GM21786 (cell line): Measurements from ENCODE around the gene DNAJC16.
"Not testable (repeated sequence)": the region's sequence is repeated elsewhere in the genome, so short reads cannot be mapped to it uniquely, and the experiment has no call there.

ENCODE experiments used
- ATAC-seq: cut with Tn5 transposase; IDR thresholded peaks from one replicate; pipeline ENCODE4 v1.9.1; 2021; ENCODE audit not compliant: unreplicated experiment

DNAJC16 gene

DNA sequence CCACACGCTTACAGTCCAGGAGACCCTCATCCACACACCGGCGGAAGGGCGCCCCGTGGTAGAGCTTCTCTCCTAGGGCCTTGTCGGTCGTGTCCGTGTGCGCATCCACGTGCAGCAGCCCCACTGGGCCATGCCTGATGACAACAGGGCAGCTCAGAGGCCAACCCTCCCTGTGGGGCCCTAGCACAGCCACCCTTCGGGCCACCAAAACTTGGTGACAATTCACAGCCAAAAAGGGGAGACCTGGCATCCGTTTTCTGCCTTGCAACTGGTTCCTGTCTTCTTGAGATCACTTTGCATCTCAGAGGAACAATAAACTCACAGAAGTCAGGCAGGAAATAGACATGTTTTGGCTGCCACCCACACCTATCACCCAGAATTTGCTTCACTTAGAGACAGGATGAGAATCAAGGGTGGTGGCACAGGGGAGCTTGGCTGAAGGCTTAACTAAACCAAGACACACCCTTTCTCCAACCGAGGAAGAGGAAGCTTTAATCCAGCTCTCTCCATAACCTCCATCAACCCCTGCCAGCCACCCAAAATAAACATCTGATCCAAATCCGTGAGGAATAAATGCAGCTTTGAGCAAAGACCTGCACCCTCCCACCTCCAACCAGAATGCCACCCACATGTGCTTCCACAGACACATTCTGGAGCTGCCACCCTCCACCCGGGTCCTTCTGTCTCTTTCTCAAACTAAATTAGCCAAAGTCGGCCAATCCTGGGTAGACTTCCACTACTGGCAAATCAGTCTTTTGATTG lies 52.5 kb downstream of the DNAJC16 start:
- ATAC-seq, result peak; percentile 32

GRCh38 chr1:15579683-15580047 lies 53.0 kb downstream of the DNAJC16 start:
- ATAC-seq, result peak; percentile 57

GRCh38 chr1:15583016-15583706 lies 56.5 kb downstream of the DNAJC16 start:
- ATAC-seq, result no peak

GRCh38 chr1:15584489-15585363 lies 58.1 kb downstream of the DNAJC16 start, which contains the start of gene AGMAT:
Gene AGMAT (minus strand): TSS chr1:15585051. CDS start chr1:15584967, 84 bp downstream.
- ATAC-seq, result no peak

DNA sequence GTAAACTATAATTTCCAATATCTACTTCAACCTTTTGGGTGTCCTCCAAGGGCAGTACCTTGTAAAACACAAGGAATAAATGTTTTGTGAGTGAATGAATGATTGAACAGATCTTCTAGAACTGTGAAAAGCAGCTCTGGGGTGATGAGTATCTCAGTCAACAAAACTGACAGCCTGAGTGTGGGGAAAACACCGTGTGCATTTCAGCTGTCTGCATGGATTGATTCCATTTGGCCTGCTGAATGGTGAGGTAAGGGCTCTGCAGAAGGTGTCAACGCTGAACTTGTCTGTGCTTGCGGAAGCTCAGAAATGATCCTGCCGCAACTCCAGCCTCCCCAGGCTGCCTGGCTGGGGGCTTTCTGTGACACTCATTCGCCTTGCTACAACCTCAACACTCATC lies 65.6 kb downstream of the DNAJC16 start:
- ATAC-seq, result no peak

GRCh38 chr1:15595809-15596617 lies 69.4 kb downstream of the DNAJC16 start:
- ATAC-seq, result no peak

DNA sequence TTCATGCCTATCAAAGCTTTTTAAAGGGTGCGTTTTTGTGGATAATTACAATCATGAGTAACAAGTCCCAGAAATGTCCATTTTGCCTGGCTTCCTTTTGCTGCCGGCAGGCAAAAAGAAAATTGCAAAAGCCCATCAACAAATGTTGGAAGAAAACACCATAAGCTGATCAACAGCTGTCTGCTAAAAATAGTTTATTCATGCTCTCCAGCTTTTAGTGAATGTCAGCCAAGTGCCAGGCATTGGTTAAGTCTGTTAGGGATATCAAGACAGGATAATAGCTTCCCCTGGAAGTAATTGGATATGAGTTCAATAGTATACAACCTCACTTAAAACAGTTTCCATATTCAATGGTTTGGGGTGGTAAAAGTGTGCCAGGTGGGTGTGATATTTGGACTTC lies 71.8 kb downstream of the DNAJC16 start:
- no peak for ATAC-seq

DNA sequence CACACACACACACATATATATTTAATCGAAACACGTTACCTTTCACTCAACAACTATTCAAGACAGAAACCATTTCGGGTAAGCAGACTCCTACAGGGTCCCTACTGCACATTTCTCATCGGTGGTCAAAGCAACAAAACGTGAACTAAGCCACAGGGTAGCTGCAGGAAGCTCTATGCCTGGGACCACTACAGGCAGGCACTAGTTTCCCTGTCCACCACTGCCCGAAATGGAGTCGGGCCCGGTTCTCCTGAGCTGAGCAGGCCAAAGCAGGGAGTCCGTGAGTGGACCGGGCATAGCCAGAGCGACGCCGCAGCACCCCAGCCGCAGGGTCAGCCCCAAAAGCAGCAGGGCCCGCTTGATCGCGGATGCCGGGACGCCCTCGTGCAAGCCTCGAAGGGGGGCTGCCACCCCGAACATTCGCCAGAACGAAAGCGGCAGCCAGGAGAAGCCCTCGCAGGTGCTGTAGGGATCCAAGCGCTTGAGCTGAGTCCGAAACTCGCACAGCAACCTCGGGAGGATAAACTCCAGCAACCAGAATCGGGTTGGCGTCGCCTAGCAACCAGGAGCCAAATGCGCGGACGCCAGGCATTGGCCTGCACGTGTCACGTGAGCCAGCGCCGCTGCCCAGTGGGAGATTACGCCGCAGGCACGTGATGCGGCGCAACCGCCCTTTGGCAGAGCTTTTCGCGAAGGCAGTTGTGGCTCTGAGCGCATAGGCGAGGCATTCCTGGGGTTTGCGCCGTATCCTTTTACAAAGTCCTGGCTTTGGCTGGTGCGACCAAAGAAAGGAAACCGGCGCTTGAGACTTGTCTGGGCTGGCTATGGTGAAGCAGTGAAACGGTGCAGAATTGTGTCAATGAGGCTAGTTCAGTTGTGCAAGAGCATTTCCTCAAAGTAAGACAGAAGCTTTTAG lies 76.7 kb downstream of the DNAJC16 start:
- peak; percentile 87 for ATAC-seq

DNA sequence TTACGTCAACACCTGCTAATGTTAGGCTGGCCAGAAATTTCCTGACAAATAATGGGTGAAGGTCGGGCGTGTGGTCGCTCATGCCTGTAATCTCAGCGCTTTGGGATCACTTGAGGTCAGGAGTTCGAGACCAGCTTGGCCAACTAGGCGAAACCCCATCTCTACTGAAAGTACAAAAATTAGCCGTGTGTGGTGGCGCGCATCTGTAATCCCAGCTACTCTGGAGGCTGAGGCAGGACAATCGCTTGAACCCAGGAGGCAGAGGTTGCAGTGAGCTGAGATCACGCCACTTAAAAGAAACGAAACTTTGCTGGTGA lies 77.3 kb downstream of the DNAJC16 start:
- not testable (repeated sequence) for ATAC-seq

DNA sequence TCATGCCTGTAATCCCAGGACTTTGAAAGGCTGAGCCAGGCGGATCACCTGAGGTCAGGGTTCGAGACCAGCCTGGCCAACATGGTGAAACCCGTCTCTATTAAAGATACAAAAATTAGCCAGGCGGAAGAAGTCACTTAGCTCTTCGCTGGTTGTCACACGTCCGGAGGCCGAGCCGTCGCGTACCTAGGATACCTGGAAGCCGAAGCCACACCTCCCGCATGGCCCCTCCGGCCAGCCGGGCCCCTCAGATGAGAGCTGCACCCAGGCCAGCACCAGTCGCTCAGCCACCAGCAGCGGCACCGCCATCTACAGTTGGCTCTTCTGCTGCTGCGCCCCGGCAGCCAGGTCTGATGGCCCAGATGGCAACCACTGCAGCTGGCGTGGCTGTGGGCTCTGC lies 77.8 kb downstream of the DNAJC16 start:
- ATAC-seq, result not testable (repeated sequence)

- no peak for ATAC-seq
Measured at GRCh38 chr1:15605398-15606383, 79.0 kb downstream of the DNAJC16 start.

- ATAC-seq, result no peak
Measured at GRCh38 chr1:15609631-15610030, 83.0 kb downstream of the DNAJC16 start.

DNA sequence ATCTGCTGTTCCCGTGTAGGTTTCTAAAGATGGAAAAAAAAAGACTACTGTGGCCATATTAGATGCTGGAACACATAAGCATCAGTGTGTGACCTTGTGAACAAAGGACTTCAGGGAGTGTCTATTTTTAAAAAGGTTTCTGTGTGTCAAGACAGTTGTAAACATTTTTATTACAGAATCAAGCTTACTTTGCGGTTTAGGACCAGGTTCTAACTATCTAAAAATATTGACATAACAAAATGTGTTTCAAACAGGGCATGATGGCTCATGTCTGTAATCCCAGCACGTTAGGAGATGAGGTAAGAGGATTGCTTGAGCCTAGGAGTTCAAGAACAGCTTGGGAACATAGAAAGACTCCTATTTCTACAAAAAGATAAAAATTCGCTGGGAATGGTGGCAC lies 83.5 kb downstream of the DNAJC16 start:
- no peak for ATAC-seq

DNA sequence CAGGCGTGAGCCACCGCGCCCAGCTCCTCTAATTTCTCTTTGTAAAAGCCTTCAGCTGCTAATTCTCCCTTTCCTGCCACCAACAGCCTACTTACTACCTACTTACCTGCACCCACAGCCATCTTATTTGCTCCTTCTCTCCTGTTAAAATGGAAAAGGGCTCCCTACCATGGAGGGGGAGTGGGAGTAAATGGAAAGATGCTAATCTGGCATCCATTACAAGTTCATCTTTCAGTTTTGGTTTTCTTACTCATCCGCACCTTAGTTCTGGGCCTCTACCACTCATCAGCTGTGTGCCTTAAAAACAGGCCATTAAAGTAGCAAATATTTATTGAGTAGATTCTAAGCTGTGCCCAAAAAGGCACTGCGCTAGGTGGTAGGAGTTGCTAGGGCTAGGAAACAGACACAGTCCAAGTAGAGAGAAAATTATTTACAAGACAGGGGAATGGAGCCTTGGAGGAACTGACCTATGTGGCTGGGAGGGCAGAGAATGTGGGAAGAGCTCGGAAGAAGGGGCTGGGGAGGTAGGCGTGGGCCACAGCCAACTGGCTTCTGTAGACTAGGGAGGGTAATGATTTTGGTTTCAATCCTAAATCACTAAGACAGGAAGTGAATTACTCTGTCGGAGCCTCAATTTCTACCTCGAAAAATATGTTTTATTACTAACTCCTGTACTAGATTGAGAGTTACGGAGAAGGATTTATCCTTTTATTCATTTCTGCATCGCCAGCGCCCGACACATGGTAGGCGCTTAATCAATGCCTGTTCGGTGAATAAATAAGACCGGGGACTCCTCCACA lies 89.9 kb downstream of the DNAJC16 start:
- peak; percentile 14 for ATAC-seq

DNA sequence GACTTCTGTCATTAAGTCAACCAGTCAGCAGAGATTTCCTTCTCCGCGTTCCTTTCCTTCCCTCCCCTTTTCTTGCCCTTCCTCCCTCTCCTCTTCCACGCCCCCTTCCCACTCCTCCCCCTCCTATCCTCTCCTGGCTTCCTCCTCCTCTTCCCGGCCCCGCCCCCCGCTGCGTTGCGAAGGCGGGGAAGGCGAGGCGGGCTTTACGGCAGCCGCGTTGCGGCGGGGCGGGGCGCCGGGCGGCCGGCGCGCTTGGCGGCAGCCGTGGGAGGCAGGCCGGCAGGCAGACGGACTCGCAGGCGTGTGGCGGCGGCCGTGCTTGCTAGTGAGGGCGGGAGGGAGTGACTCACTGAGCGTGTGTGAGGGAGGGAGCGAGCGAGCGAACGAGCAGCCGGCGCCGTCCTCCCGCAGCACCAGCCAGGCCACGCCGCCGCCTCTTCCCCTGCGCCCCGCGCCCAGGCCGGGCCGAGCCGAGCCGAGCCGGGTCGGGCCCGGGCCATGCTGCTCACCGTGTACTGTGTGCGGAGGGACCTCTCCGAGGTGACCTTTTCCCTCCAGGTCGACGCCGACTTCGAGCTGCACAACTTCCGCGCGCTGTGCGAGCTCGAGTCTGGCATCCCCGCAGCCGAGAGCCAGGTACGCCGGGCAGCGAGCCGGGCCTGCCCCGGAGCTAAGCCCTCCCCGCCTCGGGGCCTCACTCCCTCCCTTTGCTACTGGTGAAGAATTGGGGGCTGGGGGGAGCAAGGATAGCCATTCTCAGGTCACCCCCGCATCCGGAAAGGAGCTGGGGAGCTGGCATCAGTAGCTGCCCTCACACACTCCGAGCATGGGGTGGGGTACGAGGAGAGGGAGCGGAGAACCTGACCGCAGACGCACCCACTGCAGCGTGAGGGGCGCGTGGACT lies 90.8 kb downstream of the DNAJC16 start, which contains the start of gene DDI2:
TSS of gene DDI2 (plus strand) at position 286 of the 904 bp plus-strand sequence. CDS start at position 499, 213 bp downstream.
- ATAC-seq, result peak; percentile 52

GRCh38 chr1:15618077-15618654 lies 91.5 kb downstream of the DNAJC16 start:
- ATAC-seq, result peak; percentile 40
